A549 treated with GW870086 at 1 μM for 4 hours (cell line): ENCODE data around the gene PLCG2. TPM values are rescaled to one million over a fixed set of nuclear protein-coding genes. Genes with fewer than 3 reads are reported as not detected.

ENCODE experiments used
- total RNA-seq: library from RNA; stranded (reverse); fragments of 200-300 nt; extraction: Qiagen RNA extraction; gene quantifications from 5 replicates; pipeline ENCODE4 v1.2.3, GENCODE V29; 2022; ENCODE audit warnings: low read depth

PLCG2 gene
- 3.2 to 4.5 TPM (median 4.2 TPM) in 5 replicates for total RNA-seq

DNA sequence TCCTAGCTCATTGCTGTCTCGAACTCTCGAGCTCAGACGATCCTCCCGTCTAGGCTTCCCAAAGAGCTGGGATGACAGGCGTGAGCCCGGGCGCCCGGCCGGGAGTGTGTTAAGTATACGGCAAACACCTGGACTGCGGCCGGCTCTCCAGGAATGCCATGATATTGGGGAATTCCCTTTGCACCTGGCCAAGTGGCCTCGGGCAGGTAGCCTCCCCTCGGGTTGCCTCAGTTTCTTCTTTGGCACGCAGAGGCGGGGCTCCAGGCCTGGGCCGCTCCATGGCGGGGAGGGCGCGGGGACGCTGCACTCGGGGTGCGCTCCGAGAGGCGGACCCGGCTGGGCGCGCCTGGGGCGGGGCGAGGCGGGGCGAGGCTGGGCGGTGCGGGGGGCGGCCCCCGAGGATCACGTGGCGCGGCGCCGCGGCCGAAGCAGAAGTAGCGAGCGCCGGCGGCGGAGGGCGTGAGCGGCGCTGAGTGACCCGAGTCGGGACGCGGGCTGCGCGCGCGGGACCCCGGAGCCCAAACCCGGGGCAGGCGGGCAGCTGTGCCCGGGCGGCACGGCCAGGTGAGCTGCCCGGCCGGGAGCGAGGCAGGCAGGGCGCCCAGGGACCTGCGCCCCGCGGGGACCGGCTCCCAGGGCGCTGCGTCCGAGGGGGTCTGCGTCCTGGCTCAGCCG, at the start of gene PLCG2:
Gene PLCG2, plus strand, starts transcription at position 431 of the 675 bp plus-strand sequence. CDS start 6,699 bp downstream, outside the sequence.

DNA sequence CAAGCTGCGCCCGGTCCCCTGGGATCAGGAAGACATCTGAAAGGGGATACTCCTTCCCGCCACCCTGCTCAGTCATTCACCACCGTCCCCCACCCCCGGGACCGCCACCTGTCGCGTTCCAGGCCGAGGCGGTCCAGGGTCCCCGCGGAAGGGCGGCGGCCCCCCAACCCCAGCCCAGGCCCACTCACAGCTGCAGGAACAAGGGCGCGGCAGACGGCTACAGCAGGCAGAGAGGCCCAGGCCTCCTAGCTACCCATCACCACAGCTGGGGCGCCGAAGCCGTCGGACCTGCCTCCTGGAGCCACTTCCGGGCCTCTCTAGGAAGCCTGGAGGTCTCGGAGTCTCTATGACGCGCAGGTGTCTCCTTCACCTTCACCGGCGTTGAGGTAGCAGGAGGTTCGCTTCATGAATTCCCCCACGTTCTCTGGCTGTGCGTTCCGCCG, 232.1 kb downstream of the PLCG2 start, which contains the start of gene SDR42E1:
Gene SDR42E1, minus strand, starts transcription at position 272 of the 443 bp plus-strand sequence. CDS start 10,612 bp downstream, outside the sequence.

Other genes starting within 250 kb of the PLCG2 start
- 1.2 to 1.4 TPM (median 1.3 TPM) in 5 replicates for gene SDR42E1, start 232.2 kb downstream of the PLCG2 start, total RNA-seq